Endothelial cell (in vitro differentiated cells): ENCODE results near the gene METTL24. TPM values are rescaled to one million over a fixed set of nuclear protein-coding genes. Genes with fewer than 3 reads are reported as not detected.

Experiments
- DNase-seq: peaks from one replicate; pipeline ENCODE4 v3.0.0; 2021; ENCODE audit warnings: low spot score
- H3K27ac Mint-ChIP-seq: one replicate; pipeline ENCODE4 v1.8.0; 2021; ENCODE audit warnings: mixed read lengths, inconsistent platforms; ENCODE audit not compliant: unreplicated experiment
- H3K27me3 Mint-ChIP-seq: one replicate; pipeline ENCODE4 v1.8.0; 2021; ENCODE audit warnings: mild to moderate bottlenecking, moderate library complexity, mixed read lengths, inconsistent platforms; ENCODE audit not compliant: unreplicated experiment
- H3K36me3 Mint-ChIP-seq: one replicate; pipeline ENCODE4 v1.8.0; 2021; ENCODE audit warnings: mild to moderate bottlenecking, low read depth, mixed read lengths, inconsistent platforms; ENCODE audit not compliant: unreplicated experiment
- H3K4me1 Mint-ChIP-seq: one replicate; pipeline ENCODE4 v1.8.0; 2021; ENCODE audit warnings: mild to moderate bottlenecking, mixed read lengths, inconsistent platforms; ENCODE audit not compliant: unreplicated experiment
- H3K4me3 Mint-ChIP-seq: one replicate; pipeline ENCODE4 v1.8.0; 2021; ENCODE audit warnings: mild to moderate bottlenecking, mixed read lengths, inconsistent platforms; ENCODE audit not compliant: unreplicated experiment
- H3K9me3 Mint-ChIP-seq: one replicate; pipeline ENCODE4 v1.8.0; 2021; ENCODE audit warnings: mixed read lengths, inconsistent platforms; ENCODE audit not compliant: unreplicated experiment
- total RNA-seq: library from RNA; stranded (reverse); fragmentation: NEBNext Ultra II Directional; extraction: Animal tissue kit (Norgen Biotek cat#: 25700); gene quantifications from one replicate; pipeline ENCODE4 v1.2.1, GENCODE V29; 2021; ENCODE audit not compliant: unreplicated experiment
- TF ChIP-seq, protein P1 (sequence below): fragments of 200-600 bp; sonication (generic); IDR thresholded peaks from one replicate; pipeline ENCODE4 v1.5.0; 2021; ENCODE audit warnings: antibody characterized with exemption; ENCODE audit not compliant: unreplicated experiment

The METTL24 gene
- total RNA-seq, 1 donor from 2014 or later, result 6.5 TPM

DNA sequence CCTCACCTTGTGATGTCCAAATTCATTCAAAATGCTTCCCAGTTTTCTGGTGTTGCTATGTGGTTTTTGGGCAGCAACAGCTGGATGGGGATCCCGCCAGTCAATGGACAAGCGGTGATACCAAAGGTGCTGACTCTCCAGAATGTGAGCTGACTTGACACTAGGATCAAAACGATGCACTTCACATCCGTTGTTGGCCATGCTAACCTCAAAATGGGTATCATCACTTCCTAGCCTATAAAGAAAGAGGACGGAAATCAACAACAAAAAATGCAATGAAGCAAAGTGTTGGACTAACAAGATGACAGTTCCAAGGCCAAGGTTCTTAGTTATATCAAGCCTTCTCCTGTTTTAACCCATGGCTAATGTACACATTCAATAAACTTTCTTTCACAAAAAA lies 59.2 kb downstream of the METTL24 start:
- Mint-ChIP-seq H3K36me3 (no peaks in the 10 kb centered on the region), H3K9me3 (no peaks in the 10 kb centered on the region), H3K4me3 (no peak overlapping the region), H3K27me3 (no peaks in the 10 kb centered on the region), H3K4me1 (peaks cover 10% of the 10 kb centered on the region), H3K27ac (no peak overlapping the region)
- no peak for DNase-seq
- TF ChIP-seq, protein P1, sequence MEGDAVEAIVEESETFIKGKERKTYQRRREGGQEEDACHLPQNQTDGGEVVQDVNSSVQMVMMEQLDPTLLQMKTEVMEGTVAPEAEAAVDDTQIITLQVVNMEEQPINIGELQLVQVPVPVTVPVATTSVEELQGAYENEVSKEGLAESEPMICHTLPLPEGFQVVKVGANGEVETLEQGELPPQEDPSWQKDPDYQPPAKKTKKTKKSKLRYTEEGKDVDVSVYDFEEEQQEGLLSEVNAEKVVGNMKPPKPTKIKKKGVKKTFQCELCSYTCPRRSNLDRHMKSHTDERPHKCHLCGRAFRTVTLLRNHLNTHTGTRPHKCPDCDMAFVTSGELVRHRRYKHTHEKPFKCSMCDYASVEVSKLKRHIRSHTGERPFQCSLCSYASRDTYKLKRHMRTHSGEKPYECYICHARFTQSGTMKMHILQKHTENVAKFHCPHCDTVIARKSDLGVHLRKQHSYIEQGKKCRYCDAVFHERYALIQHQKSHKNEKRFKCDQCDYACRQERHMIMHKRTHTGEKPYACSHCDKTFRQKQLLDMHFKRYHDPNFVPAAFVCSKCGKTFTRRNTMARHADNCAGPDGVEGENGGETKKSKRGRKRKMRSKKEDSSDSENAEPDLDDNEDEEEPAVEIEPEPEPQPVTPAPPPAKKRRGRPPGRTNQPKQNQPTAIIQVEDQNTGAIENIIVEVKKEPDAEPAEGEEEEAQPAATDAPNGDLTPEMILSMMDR, result no peak

DNA sequence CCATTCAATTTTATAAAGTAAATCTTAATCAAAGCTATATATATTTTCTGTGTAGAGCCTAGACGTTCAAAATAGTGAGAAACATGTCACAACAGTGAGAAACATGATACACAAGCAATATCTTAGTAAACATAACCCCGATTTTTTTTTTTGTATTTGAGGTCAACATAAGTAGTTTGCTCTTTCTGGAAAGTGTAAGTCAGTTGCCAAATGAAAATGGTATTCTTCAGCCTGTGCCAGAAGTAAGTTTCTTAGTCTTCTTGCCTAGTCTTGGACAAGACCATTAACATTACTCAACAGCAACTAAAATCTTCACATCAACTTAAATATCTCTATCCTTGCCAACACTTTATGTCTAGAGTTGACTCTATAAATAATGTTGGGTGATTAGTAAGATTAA lies 59.7 kb downstream of the METTL24 start:
- TF ChIP-seq, protein P1, result no peak
- peaks cover 10% of the 10 kb centered on the region for H3K4me1 Mint-ChIP-seq
- no peak overlapping the region for H3K4me3 Mint-ChIP-seq
- H3K9me3 Mint-ChIP-seq, result no peaks in the 10 kb centered on the region
- H3K36me3 Mint-ChIP-seq, result no peaks in the 10 kb centered on the region
- H3K27me3 Mint-ChIP-seq, result no peaks in the 10 kb centered on the region
- DNase-seq, result no peak
- no peak overlapping the region for H3K27ac Mint-ChIP-seq

DNA sequence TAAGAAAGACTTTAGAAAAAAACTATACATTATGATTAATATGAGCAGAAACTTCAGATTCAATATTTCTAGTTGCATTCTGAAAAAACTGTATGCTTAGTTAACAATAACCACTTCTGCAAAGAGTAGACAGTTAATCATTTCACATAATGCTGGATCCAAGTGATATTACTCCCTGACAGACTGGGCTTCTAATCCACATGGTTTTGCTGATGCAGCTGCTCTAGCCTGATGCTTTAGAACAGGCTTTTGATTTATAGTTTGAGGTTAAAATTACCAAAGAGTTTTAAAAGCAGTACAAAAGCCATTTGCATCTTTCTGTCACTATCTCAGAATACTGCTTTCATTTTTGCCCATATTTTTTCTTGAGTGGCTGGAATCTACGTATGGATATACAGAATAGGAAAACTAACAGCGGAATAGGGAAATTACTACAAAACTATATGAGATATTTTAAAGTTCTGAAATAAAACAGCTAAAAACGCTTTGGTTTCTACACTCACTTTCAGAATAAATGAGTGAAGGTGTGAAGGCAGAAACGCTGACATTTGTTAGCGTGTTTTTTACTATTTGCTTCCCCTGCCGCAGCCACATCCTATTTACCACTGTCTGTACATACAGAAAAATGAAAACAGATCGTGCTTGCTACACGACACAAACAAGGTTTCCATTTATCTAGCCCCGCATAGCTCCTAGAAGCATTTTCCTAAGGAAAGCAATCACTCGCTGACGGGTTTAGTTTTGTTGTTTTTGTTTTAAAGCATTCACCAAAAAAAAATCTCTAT lies 61.7 kb downstream of the METTL24 start:
- no peak for DNase-seq
- Mint-ChIP-seq H3K27ac (no peak overlapping the region), H3K9me3 (no peaks in the 10 kb centered on the region), H3K27me3 (no peaks in the 10 kb centered on the region), H3K4me3 (no peak overlapping the region), H3K36me3 (no peaks in the 10 kb centered on the region), H3K4me1 (peaks cover 10% of the 10 kb centered on the region)
- TF ChIP-seq, protein P1, result no peak

DNA sequence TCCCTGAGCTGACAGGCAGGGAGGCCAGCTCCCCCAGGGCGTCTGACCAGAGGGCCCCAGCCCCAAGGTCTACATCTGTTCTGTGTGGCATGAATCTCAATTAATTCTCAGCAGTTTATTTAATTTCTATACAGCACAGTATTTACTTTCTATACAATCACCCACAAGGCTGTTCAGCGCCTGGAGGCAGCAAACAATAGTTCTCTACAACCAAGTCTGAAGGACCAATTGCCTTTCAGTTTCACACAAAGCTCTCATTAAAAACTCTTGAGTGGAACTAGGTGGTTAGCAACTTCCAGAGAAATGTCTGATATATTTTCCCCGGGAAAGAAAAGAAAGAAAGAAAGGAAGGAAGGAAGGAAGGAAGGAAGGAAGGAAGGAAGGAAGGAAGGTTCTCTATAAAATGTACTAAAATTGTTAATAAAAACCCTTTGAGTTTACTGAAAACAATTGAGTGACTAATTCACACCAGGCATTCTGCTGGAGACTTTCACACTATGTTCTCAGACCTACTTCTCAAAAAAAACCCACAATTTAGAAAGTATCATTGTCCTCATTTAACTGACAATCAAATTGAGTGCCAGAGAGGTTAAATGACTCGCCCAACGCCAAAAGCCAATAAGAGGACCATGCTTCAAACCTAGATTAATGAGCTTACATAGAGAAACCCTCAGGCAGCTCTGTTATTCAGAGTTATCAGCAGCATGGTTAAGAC lies 62.5 kb downstream of the METTL24 start:
- Mint-ChIP-seq H3K27ac (no peak overlapping the region), H3K4me3 (no peak overlapping the region), H3K9me3 (no peaks in the 10 kb centered on the region), H3K27me3 (no peaks in the 10 kb centered on the region), H3K36me3 (no peaks in the 10 kb centered on the region), H3K4me1 (peaks cover 10% of the 10 kb centered on the region)
- no peak for DNase-seq
- TF ChIP-seq, protein P1, result no peak
